GM21381 (cell line): ENCODE data around the gene PDE4D.

Experiments
- ATAC-seq: cut with Tn5 transposase; IDR thresholded peaks from one replicate; pipeline ENCODE4 v1.9.1; 2021; ENCODE audit warnings: mild to moderate bottlenecking, moderate library complexity; ENCODE audit not compliant: unreplicated experiment

PDE4D gene

DNA sequence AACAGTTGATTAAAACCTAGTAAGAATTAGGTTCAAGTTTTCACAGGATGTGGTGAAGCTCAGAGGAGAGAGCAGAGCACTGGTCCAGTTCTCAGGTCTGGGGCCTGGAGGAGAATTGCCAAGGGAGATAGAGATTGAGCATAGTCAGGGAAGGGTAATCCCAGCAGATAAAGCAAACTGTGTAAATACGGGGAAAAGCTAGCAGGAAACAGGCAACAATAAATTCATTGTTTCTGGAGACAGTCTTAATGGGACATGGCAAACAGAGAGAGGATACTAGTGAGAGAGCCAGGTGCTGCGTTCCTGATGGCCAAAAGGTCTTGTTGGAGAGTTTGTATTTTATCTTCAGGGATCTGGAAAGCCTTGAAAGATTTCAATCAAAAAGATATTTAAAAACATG lies 333.0 kb downstream of the PDE4D start:
- ATAC-seq = no peak

DNA sequence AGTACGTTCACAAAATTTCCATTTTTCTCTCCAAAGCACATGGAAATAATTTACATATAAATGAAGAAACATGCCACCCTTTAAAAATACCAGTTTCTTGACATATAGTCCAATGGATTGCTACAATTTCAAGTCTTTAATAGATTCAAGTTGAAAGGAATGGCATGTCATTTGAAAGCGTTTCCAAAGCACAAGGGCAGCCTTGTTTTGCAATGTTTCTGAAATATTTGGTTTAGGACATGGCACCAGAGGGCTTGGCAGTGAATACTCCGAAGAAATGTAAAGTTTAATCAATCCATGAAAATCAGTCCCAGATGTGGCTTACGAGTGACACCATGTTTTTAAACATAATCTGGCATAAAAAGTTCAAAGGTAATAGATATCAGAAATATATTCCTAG lies 333.7 kb downstream of the PDE4D start:
- no peak for ATAC-seq

DNA sequence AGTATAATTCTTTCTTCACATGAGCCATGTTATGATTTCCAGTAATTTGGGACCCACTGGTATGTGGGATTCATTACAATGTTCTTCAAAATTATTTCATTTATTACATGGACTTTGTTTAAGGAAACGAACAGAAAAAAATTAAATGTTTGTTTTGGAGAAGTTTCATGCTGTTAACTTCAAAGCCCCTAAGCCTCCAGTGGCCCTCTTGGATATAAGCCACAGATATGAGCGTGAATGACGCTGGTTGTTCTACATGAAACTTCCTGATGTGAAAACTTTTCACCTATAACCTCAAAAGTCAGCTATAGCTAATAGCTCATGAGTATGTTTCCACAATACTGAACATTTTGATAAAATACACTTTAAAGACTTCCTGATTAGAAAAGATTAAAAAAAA lies 334.2 kb downstream of the PDE4D start:
- no peak for ATAC-seq

DNA sequence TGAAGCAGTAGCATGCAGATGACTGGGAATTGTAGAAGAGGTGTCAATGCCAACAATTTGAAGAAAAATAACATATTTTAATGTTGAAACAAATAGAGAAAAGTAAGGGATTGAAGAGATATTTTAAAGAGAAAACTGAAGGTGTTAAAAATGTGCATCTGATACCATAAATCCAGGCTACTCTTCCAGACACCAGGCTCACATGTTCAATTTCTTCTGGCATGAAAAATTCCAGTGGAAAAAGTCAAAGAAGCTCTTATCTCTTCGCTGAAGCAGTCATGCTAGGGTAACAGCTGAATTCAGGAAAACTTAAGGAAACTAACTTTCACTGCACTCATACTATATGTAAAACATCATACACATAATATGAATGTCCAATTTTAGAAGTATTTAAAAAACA lies 335.0 kb downstream of the PDE4D start:
- no peak for ATAC-seq

DNA sequence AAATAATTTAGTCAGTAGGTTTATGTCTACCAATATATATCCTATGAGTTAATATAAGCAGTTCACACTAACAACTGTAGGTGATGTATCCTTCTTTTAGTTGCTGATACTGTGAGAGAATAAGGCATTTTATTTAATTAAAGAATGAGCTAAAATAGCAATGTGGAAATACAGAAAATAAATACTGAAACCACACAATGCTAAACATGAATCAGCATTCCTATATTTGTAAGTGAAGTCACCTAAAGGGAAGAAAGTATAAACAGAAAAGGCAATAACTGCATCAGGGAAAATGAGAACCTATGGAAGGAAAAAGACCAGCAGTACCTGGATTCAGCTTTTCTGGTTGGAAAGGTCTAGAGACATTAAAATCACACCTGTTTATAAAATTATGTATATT lies 336.0 kb downstream of the PDE4D start:
- no peak for ATAC-seq

DNA sequence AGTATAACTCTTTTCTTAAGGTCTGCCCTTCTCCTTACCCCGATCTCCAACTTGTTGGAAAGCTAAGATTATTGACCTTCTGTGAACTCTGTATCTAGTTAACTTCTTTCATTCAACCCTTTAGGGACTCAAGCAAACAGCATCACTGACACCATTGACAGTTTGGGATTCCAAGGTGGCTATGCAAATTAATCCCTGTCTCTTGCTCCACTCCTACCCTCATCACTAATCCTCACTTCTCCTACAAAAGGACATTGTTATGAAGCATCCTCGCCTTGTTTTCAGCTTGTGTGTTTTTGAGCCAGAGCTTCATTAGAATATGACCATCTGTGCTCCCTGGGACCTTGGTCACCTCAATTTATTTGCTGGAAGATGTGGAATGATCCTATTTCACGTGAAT lies 337.9 kb downstream of the PDE4D start:
- no peak for ATAC-seq

DNA sequence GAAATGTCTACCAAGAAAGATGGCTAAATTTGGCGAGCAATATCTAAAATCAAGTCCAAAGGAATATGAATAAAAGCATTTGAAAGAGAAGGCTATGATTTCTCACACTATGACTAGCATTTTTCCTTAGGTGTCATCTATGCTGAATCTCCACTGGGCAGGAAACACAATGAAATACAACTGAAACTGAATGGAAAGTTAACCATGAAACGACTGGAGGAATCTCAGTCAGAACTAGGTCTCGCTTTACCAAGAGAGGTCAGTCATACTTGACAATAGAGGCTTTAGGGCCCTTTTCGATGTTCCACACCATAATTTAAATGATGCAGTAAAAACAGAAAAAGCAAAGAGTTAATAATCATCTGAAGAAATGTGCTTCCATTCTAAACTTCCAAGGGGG lies 339.0 kb downstream of the PDE4D start:
- no peak for ATAC-seq

DNA sequence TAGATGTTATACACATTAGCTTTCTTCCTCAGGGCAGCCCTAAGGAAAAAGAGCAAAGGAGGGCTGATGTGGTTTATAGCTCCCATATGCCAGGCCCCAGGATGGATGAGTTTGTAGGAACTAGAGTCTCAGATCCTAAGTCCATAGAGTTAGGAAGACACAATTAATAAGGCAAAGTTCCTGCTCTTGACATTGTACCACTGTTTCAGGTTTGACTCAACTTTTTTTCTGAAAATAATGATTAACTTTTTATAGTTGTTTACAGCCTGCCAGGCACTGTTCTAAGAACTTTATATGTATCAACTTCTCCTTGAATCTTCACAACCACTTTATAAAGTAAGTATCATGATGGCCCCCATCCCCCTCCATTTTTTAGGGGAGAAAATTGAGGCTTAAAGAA lies 339.5 kb downstream of the PDE4D start:
- ATAC-seq = no peak

DNA sequence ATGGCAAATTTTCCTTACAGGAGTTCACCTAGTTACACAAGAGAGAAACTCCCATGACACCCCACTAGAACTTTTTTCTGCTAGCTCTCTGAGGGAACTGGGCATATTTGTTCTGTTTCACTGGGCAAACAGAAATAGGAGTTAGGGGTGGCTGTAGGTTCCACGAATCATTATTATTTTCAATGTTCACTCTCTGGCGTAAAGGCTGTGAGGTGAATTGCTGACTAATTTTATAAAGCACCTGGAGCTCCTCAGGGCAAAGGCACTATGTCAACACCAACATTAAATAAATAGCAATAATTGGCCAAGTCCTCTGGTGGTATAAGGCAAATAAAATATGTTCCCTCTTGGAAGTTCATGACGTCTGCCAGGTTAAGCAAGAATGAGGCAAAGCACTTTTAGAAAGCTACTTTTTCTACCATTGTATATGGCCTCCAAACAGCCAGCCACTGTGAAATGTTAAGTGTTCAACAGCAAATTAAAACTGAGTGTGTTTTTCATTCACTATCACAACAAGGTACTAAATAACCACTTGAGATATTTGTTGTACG lies 344.6 kb downstream of the PDE4D start:
- no peak for ATAC-seq

DNA sequence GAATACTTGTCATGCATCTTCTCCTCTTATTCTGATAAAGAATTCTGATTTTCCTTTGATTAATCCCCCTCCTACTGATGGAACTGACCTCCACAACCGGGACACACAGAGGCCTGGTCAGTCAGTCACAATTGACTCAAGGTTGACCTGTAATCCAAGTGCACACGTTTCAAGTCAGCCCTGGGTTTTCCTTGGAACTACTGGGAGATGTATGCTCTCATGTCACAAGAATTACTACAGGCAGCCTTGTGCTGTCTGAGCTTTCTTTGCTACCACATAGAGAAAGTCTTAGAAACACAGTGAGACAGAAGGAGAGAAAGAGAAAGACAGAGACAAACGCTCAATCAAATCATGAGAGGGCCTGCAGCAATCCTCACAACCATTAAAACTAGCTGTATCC lies 345.8 kb downstream of the PDE4D start:
- no peak for ATAC-seq

DNA sequence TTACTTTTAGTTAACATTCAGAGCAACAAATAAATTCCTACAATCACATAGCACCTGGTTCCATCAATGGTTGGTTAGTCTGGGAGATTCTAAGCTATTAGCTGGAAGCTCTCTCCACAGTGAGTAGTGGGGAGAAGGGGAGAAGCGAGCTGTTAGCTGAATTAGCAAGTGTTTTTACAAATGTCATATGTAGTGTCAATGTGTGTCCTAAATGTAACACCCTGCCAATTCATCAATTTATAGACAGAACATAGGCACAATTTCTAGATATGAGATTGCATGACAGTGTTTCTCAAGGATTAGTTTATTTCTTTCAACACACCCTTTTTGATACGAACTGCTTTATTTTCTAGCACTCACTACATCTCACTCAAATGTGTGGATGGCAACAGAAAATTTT lies 349.0 kb downstream of the PDE4D start:
- ATAC-seq = no peak

DNA sequence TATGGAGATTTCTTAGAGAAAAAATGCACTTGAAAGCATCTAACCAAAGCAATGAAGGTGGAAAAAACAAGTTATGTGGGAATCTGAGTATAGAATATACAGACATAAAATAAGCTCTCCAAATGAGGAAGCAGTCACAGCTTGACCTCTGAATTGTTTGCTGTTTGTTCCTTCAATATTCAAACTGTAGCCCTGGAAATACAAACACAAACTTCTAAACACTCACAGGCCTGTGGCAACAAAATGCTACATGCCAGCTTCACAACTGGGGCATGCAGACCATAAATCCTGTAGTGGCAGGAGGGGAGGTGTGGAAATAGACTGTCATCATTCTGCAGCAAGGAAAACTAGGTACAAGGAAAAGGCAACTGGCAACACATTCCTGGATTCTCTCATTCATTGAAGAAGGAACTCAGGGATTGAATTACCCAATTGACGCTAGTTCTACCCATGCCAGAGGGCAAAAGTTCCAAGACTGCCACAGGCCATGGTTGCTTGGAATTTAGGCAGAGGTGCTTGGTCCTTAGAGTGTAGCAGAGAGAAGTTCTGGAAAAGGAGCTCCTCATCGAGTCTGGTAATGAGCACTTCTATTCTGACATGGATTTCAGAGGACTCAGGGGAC lies 349.6 kb downstream of the PDE4D start:
- no peak for ATAC-seq

DNA sequence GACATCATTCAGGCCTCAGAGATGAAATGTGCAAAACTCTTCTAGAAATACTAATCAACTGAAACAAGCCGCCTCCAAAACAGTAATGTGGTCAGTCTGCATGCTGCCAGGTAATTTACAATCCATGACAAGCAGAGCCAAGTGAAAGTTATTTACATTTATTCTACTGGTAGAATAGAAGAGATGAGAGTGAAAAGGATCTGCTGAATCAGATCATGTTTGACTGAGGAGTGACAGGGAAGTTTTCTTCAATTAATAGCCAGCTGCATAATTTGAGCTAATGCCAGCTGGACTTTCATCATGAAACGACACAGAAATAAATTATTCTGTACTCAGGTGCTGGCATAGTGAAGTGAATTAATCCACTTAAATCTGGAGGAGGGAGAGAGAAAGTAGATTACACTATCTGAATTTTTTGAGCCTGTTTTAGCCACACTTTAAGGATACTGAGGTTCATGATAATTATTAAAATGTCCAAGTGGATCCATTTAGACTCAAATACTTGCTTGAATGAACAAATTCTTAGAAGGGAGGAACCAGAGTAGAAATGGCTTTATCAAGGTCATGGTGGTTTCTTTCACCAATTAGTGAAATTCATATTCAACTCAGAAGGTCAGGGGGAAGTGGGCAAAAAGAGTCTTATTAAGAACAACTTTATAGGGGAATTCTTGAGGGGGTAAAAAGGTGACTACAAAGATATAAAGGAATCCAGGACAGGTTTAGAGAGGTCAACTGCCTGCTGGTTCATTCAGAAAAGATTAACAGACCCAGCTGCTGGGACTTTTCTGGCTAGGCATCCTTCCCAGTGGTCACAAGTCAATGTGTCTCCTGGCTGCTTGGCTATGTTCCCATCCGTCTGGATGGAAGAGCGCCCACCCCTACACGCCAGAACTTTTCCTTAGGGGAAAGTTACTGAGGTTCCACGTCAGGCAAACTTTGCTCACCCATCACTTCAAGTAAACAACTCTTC lies 350.4 kb downstream of the PDE4D start:
- ATAC-seq = no peak

DNA sequence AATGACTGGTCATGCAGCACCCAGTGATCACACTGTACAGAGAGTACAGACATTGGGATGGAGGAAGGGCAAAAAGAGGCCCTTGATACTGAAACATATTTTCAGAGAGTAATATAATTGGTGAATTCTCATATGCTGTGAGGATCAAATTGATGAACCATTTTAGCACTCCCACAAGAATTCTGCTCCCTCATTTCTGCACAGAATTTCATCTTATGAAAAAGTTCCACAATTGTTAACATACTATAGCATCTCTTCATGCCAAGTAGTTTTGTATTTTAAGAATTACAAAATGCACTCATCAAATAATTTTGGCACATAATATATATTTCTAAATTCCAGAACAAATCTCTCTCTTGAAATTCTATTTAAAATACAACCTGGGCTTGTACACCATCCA lies 351.2 kb downstream of the PDE4D start:
- ATAC-seq = no peak

DNA sequence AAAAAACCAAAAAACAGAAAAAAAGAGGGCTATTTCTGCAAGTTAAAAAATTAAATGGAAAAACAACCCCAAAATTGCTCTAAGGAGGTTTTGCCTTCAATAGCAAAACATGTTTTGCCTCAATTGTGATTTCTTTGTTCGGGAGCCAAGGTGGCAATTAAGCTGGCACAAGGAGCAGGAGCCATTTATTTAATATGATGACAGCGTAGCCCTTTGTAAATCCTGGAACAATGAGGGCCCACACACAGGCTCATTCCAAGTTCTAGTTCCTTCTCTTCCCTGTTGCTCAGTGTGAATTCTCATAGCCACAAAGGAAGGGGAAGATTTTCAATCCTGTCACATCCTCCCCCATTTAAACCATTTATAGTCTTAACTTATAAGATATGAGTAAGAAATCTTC lies 353.2 kb downstream of the PDE4D start:
- ATAC-seq = no peak

DNA sequence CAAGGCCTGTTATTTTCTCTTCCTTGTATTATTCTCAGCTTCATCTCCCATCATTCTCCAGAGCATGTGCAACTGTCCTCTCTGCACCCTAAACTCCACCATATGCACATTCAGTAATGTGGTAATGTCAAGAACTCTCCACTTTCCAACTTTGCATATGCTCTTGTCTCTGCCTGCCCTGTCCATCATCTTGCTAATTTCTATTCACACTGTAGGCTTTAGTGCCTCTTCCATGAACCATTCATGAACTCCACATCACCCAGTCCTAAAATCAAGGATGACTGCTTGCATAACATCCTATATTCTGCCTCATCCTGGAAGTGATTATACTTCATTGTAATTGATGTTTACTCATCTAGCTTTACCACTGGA lies 354.8 kb downstream of the PDE4D start:
- ATAC-seq = no peak

DNA sequence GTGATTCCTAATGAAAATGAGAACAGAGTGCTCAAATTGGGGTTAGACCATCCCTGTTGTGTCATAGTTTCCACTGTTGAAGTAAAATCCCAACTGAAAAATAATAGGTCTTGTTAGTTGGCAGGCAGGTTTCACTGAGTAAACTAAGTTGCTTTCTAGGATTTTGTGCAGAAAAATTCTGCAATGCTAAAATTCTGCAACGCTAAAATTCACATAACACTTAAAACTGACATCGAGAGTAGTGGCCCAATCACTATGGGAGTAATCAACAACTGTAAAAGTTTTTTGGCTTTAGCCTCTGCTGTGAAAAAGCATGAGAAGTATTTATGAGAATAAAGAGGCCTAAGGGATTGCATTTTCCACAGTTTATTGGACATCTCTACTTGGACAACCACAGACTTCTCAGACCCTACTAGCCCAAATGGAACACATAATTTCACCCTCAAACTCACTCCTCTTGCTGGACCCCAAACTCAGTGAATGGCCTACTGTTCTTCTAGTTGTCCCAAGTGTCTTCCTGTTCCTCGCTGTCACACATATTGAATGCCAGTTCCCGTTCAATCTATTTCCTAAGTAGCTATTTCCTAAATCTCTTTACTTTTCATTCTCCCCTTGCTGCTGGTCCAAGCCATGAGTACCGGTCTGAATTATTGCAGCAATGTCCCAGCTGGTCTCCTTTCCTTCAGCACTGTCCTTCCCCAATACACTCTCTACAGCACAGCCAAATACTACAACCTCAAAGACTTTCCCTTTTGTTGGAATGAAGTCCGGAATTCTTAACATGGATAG lies 355.4 kb downstream of the PDE4D start:
- no peak for ATAC-seq

DNA sequence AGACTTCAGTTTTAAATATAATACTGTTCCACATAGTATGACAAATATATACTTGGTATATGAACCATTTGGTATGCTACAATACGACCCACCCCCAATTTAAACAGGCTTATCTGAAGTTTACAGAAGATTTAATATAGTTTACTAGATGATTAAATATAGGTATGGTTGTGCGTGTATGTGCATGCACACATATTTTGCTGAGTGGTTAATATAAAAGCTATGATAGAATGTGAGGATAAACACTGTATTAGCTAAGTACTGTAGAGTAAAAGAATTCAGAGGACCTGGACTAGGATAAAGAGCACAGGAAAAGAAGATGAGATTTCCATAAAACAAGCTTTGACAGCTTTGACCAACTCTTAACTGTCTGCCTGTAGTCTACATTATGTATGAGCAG lies 356.7 kb downstream of the PDE4D start:
- ATAC-seq = no peak

DNA sequence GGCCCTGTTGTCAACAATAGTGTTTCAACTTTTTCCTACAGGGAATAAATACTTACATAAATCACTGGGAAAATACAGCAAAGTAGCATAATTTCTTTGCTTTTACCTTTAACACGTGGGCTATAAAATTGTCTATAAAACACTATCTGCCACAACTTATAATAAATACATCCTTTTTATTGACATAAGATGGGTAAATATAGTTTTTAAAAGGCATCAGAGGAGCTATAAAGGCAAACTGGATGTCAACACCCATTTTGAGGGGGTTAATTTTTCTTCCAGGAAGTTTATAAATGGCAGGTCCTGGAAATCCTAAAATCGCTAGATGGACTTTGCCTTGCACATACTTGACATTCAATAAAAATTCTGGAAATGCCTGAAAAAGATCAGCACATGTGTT lies 358.0 kb downstream of the PDE4D start:
- ATAC-seq = no peak

DNA sequence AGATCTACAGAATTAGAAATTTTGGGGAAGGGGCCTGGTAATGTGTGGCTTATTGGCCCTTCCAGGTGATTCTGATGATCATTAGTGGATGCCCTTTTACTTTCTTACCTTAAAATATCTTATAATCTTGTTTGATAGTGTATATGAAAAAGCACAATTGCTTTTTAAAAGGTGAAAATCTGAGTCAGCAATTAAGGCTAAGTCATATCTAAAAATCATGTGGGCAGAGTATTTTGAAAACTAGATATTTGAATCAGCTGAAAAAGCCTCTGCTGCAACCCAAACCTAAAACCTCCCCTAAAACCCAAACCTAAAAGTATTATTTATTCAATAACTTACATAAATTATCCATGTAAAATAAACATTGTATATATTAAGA lies 359.8 kb downstream of the PDE4D start:
- ATAC-seq = no peak

DNA sequence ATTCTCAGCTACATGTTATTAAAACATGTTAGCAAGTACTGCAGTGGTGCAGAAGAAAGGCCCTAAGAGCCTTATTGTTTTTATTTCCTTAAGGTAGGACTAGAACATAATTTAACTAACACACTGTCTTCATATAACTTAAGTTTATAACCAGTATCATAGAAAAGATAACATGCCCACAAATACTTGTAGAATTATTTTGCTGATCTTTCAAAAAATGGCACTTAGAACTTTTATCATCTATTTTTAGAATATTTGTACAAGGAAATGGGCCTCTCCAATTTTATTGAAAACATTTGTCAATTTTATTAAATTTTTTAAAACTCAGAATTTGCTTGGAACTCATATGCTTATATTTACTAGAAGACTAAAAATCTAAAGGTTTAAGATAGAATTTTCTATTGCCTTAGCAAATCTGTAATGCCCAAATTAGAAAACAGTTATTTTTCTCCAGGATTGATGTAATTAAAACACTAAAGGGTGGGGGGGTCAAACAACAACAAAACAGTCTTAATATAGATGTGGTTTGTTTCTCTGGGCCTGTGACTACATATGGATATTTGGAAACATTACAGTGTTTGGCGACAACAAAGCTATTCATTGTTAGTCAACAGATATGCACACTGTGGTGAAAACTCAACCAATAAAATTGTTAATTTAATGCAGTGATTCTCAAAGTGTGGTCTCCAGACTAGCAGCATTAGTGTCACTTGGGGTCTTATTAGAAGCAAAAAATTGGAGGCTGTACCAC lies 360.4 kb downstream of the PDE4D start:
- ATAC-seq = no peak
